H1 (cell line): ENCODE data around the gene THEM5. TPM values are rescaled to one million over a fixed set of nuclear protein-coding genes. Genes with fewer than 3 reads are reported as not detected.
A peak's percentile ranks its signal among the peaks of the same experiment; 100 is the strongest.

ENCODE experiments used
- CTCF ChIA-PET: fragments of 300-600 bp; sonication (Branson Sonifier 250); formaldehyde crosslinking; loops from one replicate; lab custom pipeline; 2021; ENCODE audit not compliant: partially characterized antibody; lab: Charles Lee
- POLR2A ChIA-PET: fragments of 300-600 bp; sonication (Branson Sonifier 250); formaldehyde crosslinking; loops from one replicate; lab custom pipeline; 2021; ENCODE audit warnings: inconsistent platforms; ENCODE audit not compliant: partially characterized antibody; lab: Charles Lee
- DNase-seq, 2 experiments: peaks; one replicate each; pipeline versions ENCODE4 v3.0.0 to v3.0.0-alpha.2; 2010 to 2022; ENCODE audit warnings: low spot score in 2 of 2, low read depth in 1 of 2, mixed read lengths in 1 of 2
- FAIRE-seq: peaks from 2 replicates; lab custom pipeline; 2011; peaks lifted over from hg19 to GRCh38; lab: Jason Lieb, UNC
- H2AFZ ChIP-seq: 2 replicates; pipeline ENCODE4 v1.8.1; 2012; ENCODE audit warnings: low read length, inconsistent platforms
- H2AK5ac ChIP-seq: 2 replicates; pipeline ENCODE4 v1.6.1; 2013; ENCODE audit warnings: low read depth, low read length
- H2BK120ac ChIP-seq: replicated peaks from 2 replicates; pipeline ENCODE3; 2013; ENCODE audit warnings: low read depth, low read length, inconsistent platforms
- H2BK12ac ChIP-seq: 2 replicates; pipeline ENCODE4 v1.6.1; 2013; ENCODE audit warnings: low read depth, low read length
- H2BK15ac ChIP-seq: 2 replicates; pipeline ENCODE4 v1.6.1; 2013; ENCODE audit warnings: low read length
- H2BK20ac ChIP-seq: 2 replicates; pipeline ENCODE4 v1.6.1; 2013; ENCODE audit warnings: low read length
- H2BK5ac ChIP-seq: 2 replicates; pipeline ENCODE4 v1.6.1; 2013; ENCODE audit warnings: low read depth, low read length
- H3K14ac ChIP-seq: 2 replicates; pipeline ENCODE4 v1.6.1; 2013; ENCODE audit warnings: inconsistent platforms; ENCODE audit not compliant: insufficient read length
- H3K18ac ChIP-seq: 2 replicates; pipeline ENCODE4 v1.6.1; 2013; ENCODE audit warnings: low read length; ENCODE audit errors: extremely low read depth
- H3K23ac ChIP-seq: 2 replicates; pipeline ENCODE4 v1.6.1; 2013; ENCODE audit warnings: inconsistent platforms; ENCODE audit not compliant: insufficient read length
- H3K23me2 ChIP-seq: 2 replicates; pipeline ENCODE4 v1.6.1; 2013; ENCODE audit warnings: low read depth, low read length
- H3K27ac ChIP-seq: 2 replicates; pipeline ENCODE4 v1.6.1; 2011; ENCODE audit warnings: low read depth, low read length, inconsistent platforms
- H3K27me3 ChIP-seq, 4 experiments: replicated peaks in 1 of 4; 1 replicate in 1 of 4; 2 replicates in 3 of 4; pipeline versions ENCODE4 v1.6.1 to v1.8.1; 2011 to 2013; ENCODE audit warnings: low read length in 3 of 4, mild to moderate bottlenecking in 3 of 4, inconsistent platforms in 2 of 4, mixed read lengths in 2 of 4, moderate library complexity in 1 of 4; ENCODE audit not compliant: control insufficient read depth in 3 of 4, insufficient read depth in 3 of 4; ENCODE audit errors: extremely low read depth in 1 of 4
- H3K36me3 ChIP-seq, 4 experiments: 2 replicates each; pipeline versions ENCODE4 v1.6.1 to v1.8.1; 2011 to 2013; ENCODE audit warnings: mild to moderate bottlenecking in 4 of 4, low read length in 3 of 4, moderate library complexity in 2 of 4, control low read depth in 1 of 4, inconsistent platforms in 1 of 4; ENCODE audit not compliant: insufficient read depth in 4 of 4, control insufficient read depth in 2 of 4
- H3K4ac ChIP-seq: replicated peaks from 2 replicates; pipeline ENCODE3; 2013; ENCODE audit warnings: low read length, low read depth, mixed read lengths, inconsistent platforms; ENCODE audit not compliant: insufficient read length
- H3K4me1 ChIP-seq, 4 experiments: replicated peaks in 1 of 4; 1 replicate in 1 of 4; 2 replicates in 3 of 4; pipeline versions ENCODE4 v1.6.1 to v1.8.1; 2011 to 2013; ENCODE audit warnings: low read length in 3 of 4, inconsistent platforms in 2 of 4, mixed read lengths in 1 of 4; ENCODE audit not compliant: insufficient read depth in 4 of 4, control insufficient read depth in 3 of 4
- H3K4me2 ChIP-seq, 2 experiments: 2 replicates each; pipeline versions ENCODE4 v1.6.1 to v1.8.1; 2011 to 2013; ENCODE audit warnings: low read depth in 2 of 2, low read length in 2 of 2, control low read depth in 1 of 2, inconsistent platforms in 1 of 2, mild to moderate bottlenecking in 1 of 2; ENCODE audit not compliant: insufficient read depth in 1 of 2
- H3K4me3 ChIP-seq, 4 experiments: fragments of 200-600, 300-600 bp in 1 of 4; sonication (generic), shearing (Covaris generic), sonication (Bioruptor Twin) in 1 of 4; 2 replicates each; pipeline versions ENCODE4 v1.5.1 to v1.8.1; 2011 to 2016; ENCODE audit warnings: low read length in 4 of 4, low read depth in 3 of 4, control low read depth in 2 of 4, inconsistent platforms in 2 of 4, mild to moderate bottlenecking in 2 of 4, mixed read lengths in 1 of 4, moderate library complexity in 1 of 4; ENCODE audit not compliant: insufficient read depth in 2 of 4; ENCODE audit errors: extremely low read depth in 1 of 4
- H3K56ac ChIP-seq: replicated peaks from 2 replicates; pipeline ENCODE3; 2013; ENCODE audit warnings: low read depth, mild to moderate bottlenecking, mixed read lengths, low read length, inconsistent platforms; ENCODE audit not compliant: insufficient read length
- H3K79me1 ChIP-seq: 2 replicates; pipeline ENCODE4 v1.6.1; 2013; ENCODE audit warnings: low read depth, low read length, control low read depth
- H3K79me2 ChIP-seq, 2 experiments: 2 replicates each; pipeline versions ENCODE4 v1.6.1 to v1.8.1; 2012 to 2013; ENCODE audit warnings: low read length in 2 of 2, mild to moderate bottlenecking in 2 of 2, inconsistent platforms in 1 of 2; ENCODE audit not compliant: insufficient read depth in 2 of 2, control insufficient read depth in 1 of 2
- H3K9ac ChIP-seq, 4 experiments: replicated peaks in 1 of 4; 1 replicate in 1 of 4; 2 replicates in 3 of 4; pipeline versions ENCODE4 v1.6.1 to v1.8.1; 2011 to 2013; ENCODE audit warnings: low read depth in 3 of 4, low read length in 3 of 4, control low read depth in 2 of 4, mild to moderate bottlenecking in 2 of 4, moderate library complexity in 2 of 4, inconsistent platforms in 1 of 4; ENCODE audit errors: extremely low read depth in 1 of 4
- H3K9me3 ChIP-seq, 2 experiments: 2 replicates each; pipeline versions ENCODE4 v1.6.1 to v1.8.1; 2012 to 2013; ENCODE audit warnings: mild to moderate bottlenecking in 2 of 2, moderate library complexity in 2 of 2, control low read depth in 1 of 2, inconsistent platforms in 1 of 2, low read depth in 1 of 2, low read length in 1 of 2, mixed read lengths in 1 of 2; ENCODE audit not compliant: insufficient read depth in 2 of 2
- H4K20me1 ChIP-seq, 2 experiments: replicated peaks in 1 of 2; 2 replicates each; pipeline versions ENCODE3 to v1.8.1; 2011 to 2013; ENCODE audit warnings: inconsistent platforms in 2 of 2, low read length in 2 of 2, mild to moderate bottlenecking in 1 of 2; ENCODE audit not compliant: insufficient read depth in 2 of 2, control insufficient read depth in 1 of 2
- H4K5ac ChIP-seq: 2 replicates; pipeline ENCODE4 v1.6.1; 2013; ENCODE audit warnings: low read length, low read depth, mixed read lengths, inconsistent platforms; ENCODE audit not compliant: insufficient read length
- H4K8ac ChIP-seq: 2 replicates; pipeline ENCODE4 v1.8.0; 2013; ENCODE audit warnings: mild to moderate bottlenecking, moderate library complexity, low read length, inconsistent platforms; ENCODE audit not compliant: insufficient read depth; ENCODE audit errors: extremely low read depth
- H4K91ac ChIP-seq: replicated peaks from 2 replicates; pipeline ENCODE3; 2013; ENCODE audit warnings: low read length, mixed read lengths, inconsistent platforms; ENCODE audit not compliant: insufficient read length
- ATF2 ChIP-seq: IDR thresholded peaks from 2 replicates; pipeline ENCODE4 v1.6.1; 2012; ENCODE audit warnings: low read length, inconsistent platforms
- CEBPB ChIP-seq: IDR thresholded peaks from 2 replicates; pipeline ENCODE4 v1.6.1; 2012; ENCODE audit warnings: low read depth, low read length
- CREB1 ChIP-seq: IDR thresholded peaks from 2 replicates; pipeline ENCODE4 v1.6.1; 2012; ENCODE audit warnings: inconsistent platforms
- JUN ChIP-seq: IDR thresholded peaks from 2 replicates; pipeline ENCODE4 v1.6.1; 2011; ENCODE audit warnings: low read depth, mild to moderate bottlenecking, improper control_type of control experiment, low read length
- JUND ChIP-seq: IDR thresholded peaks from 2 replicates; pipeline ENCODE4 v1.6.1; 2011; ENCODE audit warnings: mild to moderate bottlenecking, improper control_type of control experiment, low read length
- RFX5 ChIP-seq: IDR thresholded peaks from 2 replicates; pipeline ENCODE4 v1.6.1; 2011; ENCODE audit warnings: low read depth, low read length, improper control_type of control experiment, borderline replicate concordance
- SAP30 ChIP-seq: fragments of 300-600 bp; sonication (generic); IDR thresholded peaks from 2 replicates; pipeline ENCODE4 v1.7.1; 2012; ENCODE audit warnings: low read length, moderate library complexity, mild to moderate bottlenecking, inconsistent platforms; ENCODE audit not compliant: insufficient read depth, insufficient replicate concordance
- SP2 ChIP-seq: IDR thresholded peaks from 2 replicates; pipeline ENCODE4 v1.6.1; 2012; ENCODE audit warnings: mild to moderate bottlenecking, low read length, inconsistent platforms
- SP4 ChIP-seq: IDR thresholded peaks from 2 replicates; pipeline ENCODE4 v1.6.1; 2012; ENCODE audit warnings: low read length, inconsistent platforms
- SUZ12 ChIP-seq: fragments of 200-600 bp; sonication (generic); IDR thresholded peaks from 2 replicates; pipeline ENCODE4 v1.6.1; 2012; ENCODE audit warnings: mild to moderate bottlenecking, inconsistent platforms, low read length, moderate library complexity, mixed read lengths
- TBP ChIP-seq: IDR thresholded peaks from 2 replicates; pipeline ENCODE4 v1.6.1; 2011; ENCODE audit warnings: low read depth, low read length, improper control_type of control experiment
- TEAD4 ChIP-seq: IDR thresholded peaks from 2 replicates; pipeline ENCODE4 v1.6.1; 2012; ENCODE audit warnings: low read depth, low read length, inconsistent platforms, mixed read lengths
- YY1 ChIP-seq: IDR thresholded peaks from 2 replicates; pipeline ENCODE4 v1.6.1; 2011; ENCODE audit warnings: low read depth, mild to moderate bottlenecking, low read length
- WGBS, 2 experiments: shearing (Covaris generic) in 1 of 2; methylation state at CpG; one replicate each; pipeline versions ENCODE4 v1.1.6 to v1.1.7; 2013 to 2015; ENCODE audit warnings: low lambda C conversion rate in 2 of 2, mixed read lengths in 2 of 2, inconsistent platforms in 1 of 2, low coverage in 1 of 2, missing lambda C conversion rate in 1 of 2; ENCODE audit not compliant: insufficient replicate concordance in 2 of 2, insufficient coverage in 1 of 2, insufficient read length in 1 of 2; ENCODE audit errors: extremely low coverage in 1 of 2, missing lambda C conversion rate in 1 of 2; 5-methylcytosine and 5-hydroxymethylcytosine counted together
- polyA plus RNA-seq, 7 experiments: library from polyadenylated mRNA; depleted of rRNA in 3 of 7; stranded (reverse) in 5 of 7; unstranded in 2 of 7; fragments of >200 nt in 5 of 7; fragments of 200-250 nt in 2 of 7; gene quantifications; 1 replicate in 5 of 7; 2 replicates in 1 of 7; 4 replicates in 1 of 7; pipeline versions ENCODE4 v1.2.1 to v1.2.3, GENCODE V29; 2011 to 2013; ENCODE audit warnings: missing spikeins in 2 of 7, mixed read lengths in 2 of 7
- total RNA-seq: library from RNA; stranded (reverse); fragmentation: NEBNext Ultra II Directional; extraction: Animal tissue kit (Norgen Biotek cat#: 25700); gene quantifications from 2 replicates; pipeline ENCODE4 v1.2.1, GENCODE V29; 2021

THEM5 gene
- total and polyA plus RNA-seq, 2 of the 8 experiments (the other 6 are each of a cell fraction or from before 2014, with no cell fraction given) = not detected

DNA sequence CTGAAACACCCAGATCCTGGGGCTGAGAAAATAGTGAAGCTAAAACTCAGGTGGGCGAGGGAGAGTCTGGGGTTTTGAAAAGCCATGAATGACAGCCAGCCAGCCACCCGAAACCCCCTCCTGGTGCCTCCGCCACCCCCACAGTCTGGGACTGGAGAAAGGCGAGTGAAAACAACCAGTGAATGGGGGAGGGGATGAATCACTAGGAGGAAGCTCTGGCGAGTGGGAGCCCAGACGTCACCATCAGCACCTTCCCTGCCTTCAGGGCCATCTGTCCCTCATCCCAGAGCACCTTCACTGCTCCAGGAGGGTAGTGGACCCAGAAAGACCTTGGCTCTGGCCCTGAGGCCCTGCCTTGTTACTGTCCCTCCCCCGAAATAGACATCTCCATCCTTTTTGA lies 31.1 kb downstream of the THEM5 start:
- H3K27ac ChIP-seq = no peak overlapping the region
- H2BK12ac ChIP-seq = 0 out of 2 replicates have a peak overlapping the region, but pooled peaks have one; percentile 50
- H3K9ac ChIP-seq = no peak overlapping the region
- no peak overlapping the region for H2AK5ac ChIP-seq
- no peak overlapping the region for H2BK120ac ChIP-seq
- no peaks in the 10 kb centered on the region; the same call in 1 of the 2 replicates for H3K23me2 ChIP-seq
- H3K23ac ChIP-seq = no peak overlapping the region
- no peaks in the 10 kb centered on the region for H4K20me1 ChIP-seq
- H3K27me3 ChIP-seq = no peaks in the 10 kb centered on the region
- H4K8ac ChIP-seq = no peak overlapping the region; the same call in 1 of the 2 replicates
- H3K18ac ChIP-seq = no peak overlapping the region
- DNase-seq (no peak), FAIRE-seq (no peak)
- no peak overlapping the region for H3K4ac ChIP-seq
- no peak overlapping the region for H3K14ac ChIP-seq
- no peak overlapping the region for H3K56ac ChIP-seq
- H2BK20ac ChIP-seq = no peak overlapping the region
- H3K9me3 ChIP-seq = no peaks in the 10 kb centered on the region
- H3K4me3 ChIP-seq = no peak overlapping the region
- H3K36me3 ChIP-seq = no peaks in the 10 kb centered on the region
- CTCF ChIA-PET = interaction anchor here (1.3 to 3.5 kb wide), 3 partner anchors 8 to 88 kb away, joined by 5 to 22 read pairs (median 5); no protein-coding TSS in a partner anchor
- H3K79me2 ChIP-seq = no peaks in the 10 kb centered on the region
- 0 out of 2 replicates have a peak overlapping the region, but pooled peaks have one; percentile 16 for H2BK15ac ChIP-seq
- H4K91ac ChIP-seq = peak overlapping the region; percentile 52
- 75% methylated on average over 7 of the region's 7 CpGs; no CpG with 5 or more reads in 1 of the 2 experiments for WGBS, 2 experiments
- POLR2A ChIA-PET = interaction anchor here (0.9 to 2.0 kb wide), 4 partner anchors 12 to 289 kb away, joined by 3 to 8 read pairs (median 6); partner anchors contain the start of genes C2CD4D and TUFT1
- no peak overlapping the region for H2BK5ac ChIP-seq
- H3K4me1 ChIP-seq = peaks cover 2 to 19% (median 13%) of the 10 kb centered on the region in 4 experiments
- H3K4me2 ChIP-seq = no peak overlapping the region; a peak in 1 of 4 replicates
- no peak overlapping the region for H4K5ac ChIP-seq
- no peaks in the 10 kb centered on the region for H3K79me1 ChIP-seq
- H2AFZ ChIP-seq = peak overlapping the region; percentile 77; the same call in 1 of the 2 replicates
- TF ChIP-seq YY1 (no peak), TEAD4 (no peak), SUZ12 (no peak), SAP30 (no peak), CREB1 (no peak), ATF2 (no peak), SP2 (no peak), SP4 (no peak), JUN (no peak), RFX5 (no peak), CEBPB (no peak), TBP (no peak), JUND (no peak)
